Measurements from ENCODE around the gene IRF1.

IRF1 gene

GRCh38 chr5:132435447-132435846 lies 55.1 kb downstream of the IRF1 start:
- DNase-seq, result no peak

GRCh38 chr5:132434416-132435286 lies 55.9 kb downstream of the IRF1 start:
- no peak for DNase-seq

GRCh38 chr5:132433141-132433540 lies 57.4 kb downstream of the IRF1 start:
- no peak for DNase-seq

- DNase-seq, result no peak
Measured at GRCh38 chr5:132431632-132432031, 58.9 kb downstream of the IRF1 start.

Measured in activated effector memory CD4-positive, alpha-beta T cell treated with Interleukin-2 at 50 U/mL for 16 hours (primary cell).